HG02852 (cell line): ENCODE measurements around the gene ELK4.

Experiments
- ATAC-seq: cut with Tn5 transposase; IDR thresholded peaks from one replicate; pipeline ENCODE4 v1.9.1; 2021; ENCODE audit warnings: mild to moderate bottlenecking, moderate library complexity; ENCODE audit not compliant: unreplicated experiment

Gene ELK4

DNA sequence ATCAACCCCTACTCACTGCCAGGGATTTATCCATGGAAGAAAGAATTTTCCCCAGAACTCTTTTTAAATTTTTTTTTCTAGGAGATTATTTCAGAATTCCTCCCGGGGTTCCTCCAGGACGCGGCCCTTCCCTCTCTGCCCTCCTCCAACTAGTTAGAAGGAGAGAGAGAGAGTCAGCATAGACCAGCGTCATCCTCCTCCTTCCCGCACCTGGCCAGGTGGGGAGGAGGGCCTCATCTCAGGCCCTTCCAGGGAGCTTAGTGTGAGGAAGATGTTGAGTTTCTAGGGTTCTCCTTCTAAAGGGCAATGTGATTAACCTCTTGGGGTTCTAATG lies 63.7 kb downstream of the ELK4 start:
- ATAC-seq: no peak

- no peak for ATAC-seq
These were observed 64.1 kb downstream of the ELK4 start for GRCh38 chr1:205567716-205568115.

DNA sequence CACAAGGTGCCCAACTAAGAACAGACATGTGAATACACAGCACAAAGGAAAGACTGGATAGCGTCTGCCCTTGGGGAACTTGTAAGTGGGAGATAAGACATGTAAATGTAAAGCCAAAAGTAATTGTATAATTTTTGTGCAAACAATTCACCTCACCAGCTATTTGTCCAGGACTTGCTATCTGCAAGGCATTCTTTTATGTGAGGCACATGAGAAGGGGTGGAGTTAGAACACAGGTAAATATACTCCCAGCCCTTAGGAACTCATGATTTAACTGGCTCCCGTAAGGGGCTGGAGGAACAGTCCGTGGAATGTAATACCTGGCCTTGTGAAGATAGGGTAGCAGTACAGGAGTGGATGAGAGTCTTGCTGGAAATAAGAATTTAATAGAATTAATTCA lies 66.0 kb downstream of the ELK4 start:
- ATAC-seq: no peak

DNA sequence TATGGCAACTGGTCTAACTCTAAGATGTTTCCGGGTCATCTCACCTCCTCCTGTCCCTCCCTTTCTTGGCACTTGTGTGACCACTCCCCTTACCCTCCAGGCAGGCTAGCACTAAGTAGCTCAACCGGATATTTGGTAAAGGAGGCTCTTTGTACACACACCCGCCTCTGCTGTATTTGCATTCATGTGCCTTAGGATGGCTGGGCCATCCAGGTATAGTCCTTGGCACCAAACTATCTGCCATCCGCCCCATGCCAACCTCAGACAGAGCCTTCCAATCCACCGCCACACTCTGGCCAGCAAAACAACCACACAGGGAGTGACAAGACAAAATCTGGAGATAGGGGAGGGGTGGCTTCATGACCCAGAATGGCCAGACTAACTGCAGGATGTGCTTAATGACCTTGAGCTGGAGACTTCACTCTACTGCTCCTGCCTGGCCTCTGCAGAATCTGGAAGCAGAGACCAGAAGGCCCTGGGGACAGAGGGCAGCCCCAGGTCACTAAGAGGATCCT lies 67.8 kb downstream of the ELK4 start:
- ATAC-seq: no peak

GRCh38 chr1:205561501-205562203 lies 70.2 kb downstream of the ELK4 start:
- ATAC-seq: no peak
